Thyroid gland (tissue), 4 donors: ENCODE data around the gene TIMM8B.
"Not testable (repeated sequence)": the region's sequence is repeated elsewhere in the genome, so short reads cannot be mapped to it uniquely, and the experiment has no call there.

Experiments
- CTCF ChIP-seq, 6 experiments: fragments of 200-600 bp in 3 of 6; fragments of 450-650 bp in 3 of 6; sonication (generic) in 3 of 6; IDR thresholded peaks; one replicate each; pipeline ENCODE4 v1.5.1; 2016 to 2019; ENCODE audit warnings: antibody characterized with exemption in 6 of 6, mild to moderate bottlenecking in 2 of 6, inconsistent platforms in 1 of 6, moderate library complexity in 1 of 6
- POLR2A ChIP-seq, 2 donors: fragments of 450-650 bp; IDR thresholded peaks; one replicate each; pipeline ENCODE4 v1.6.1; 2017; ENCODE audit warnings: antibody characterized with exemption in 2 of 2, mild to moderate bottlenecking in 2 of 2, moderate library complexity in 1 of 2

GRCh38 chr11:112048256-112048655 is 38.3 kb downstream of the TIMM8B start:
- not testable (repeated sequence) for TF ChIP-seq CTCF, POLR2A (IDR thresholded peaks at IDR 0.05)
